K562 (cell line): Measurements from ENCODE around the gene RAB24. TPM values are rescaled to one million over a fixed set of nuclear protein-coding genes. Genes with fewer than 3 reads are reported as not detected.

Experiments used
- ATAC-seq: fragments of 200-7000 bp; cut with Tn5 transposase; 3 replicates; pipeline ENCODE4 v1.9.1; 2020; ENCODE audit warnings: moderate library complexity
- BruUV-seq: library from RNA; stranded (reverse); fragments of 400-500 nt; replicated peaks from 2 replicates; lab custom pipeline; 2021; lab: Mats Ljungman, UMichigan
- CTCF ChIA-PET: fragments of 300-600 bp; formaldehyde crosslinking; extraction: SDS; loops from one replicate; lab custom pipeline; 2021; ENCODE audit warnings: low intra/inter-chr PET ratio; lab: Yijun Ruan, JAX
- POLR2A ChIA-PET: fragments of 300-600, 350-650 bp; sonication (Branson Sonifier 250); formaldehyde crosslinking; extraction: SDS; loops from one replicate; lab custom pipeline; 2021; ENCODE audit warnings: antibody characterized with exemption, inconsistent platforms; lab: Yijun Ruan, JAX
- DNase-seq, 4 experiments: peaks; one replicate each; pipeline versions ENCODE4 v3.0.0 to v3.0.0-alpha.2; 2011 to 2018; ENCODE audit warnings: low spot score in 3 of 4, mixed read lengths in 3 of 4; ENCODE audit errors: extremely low read depth in 1 of 4
- FAIRE-seq: peaks from 2 replicates; lab custom pipeline; 2011; peaks lifted over from hg19 to GRCh38; lab: Jason Lieb, UNC
- H2AFZ ChIP-seq: 2 replicates; pipeline ENCODE4 v1.6.0; 2011; ENCODE audit warnings: low read depth, low read length, control low read depth, inconsistent platforms
- H3K27ac ChIP-seq: fragments of 200-600 bp; 3 replicates; pipeline ENCODE4 v1.8.0; 2011; ENCODE audit warnings: low read depth, mild to moderate bottlenecking, control low read depth, inconsistent platforms, low read length, moderate library complexity, mixed read lengths; ENCODE audit errors: extremely low read depth
- H3K27me3 ChIP-seq, 2 experiments: fragments of 300-600 bp in 1 of 2; 2 replicates in 1 of 2; 3 replicates in 1 of 2; pipeline versions ENCODE4 v1.6.0 to v1.8.0; 2011; ENCODE audit warnings: inconsistent platforms in 2 of 2, low read length in 2 of 2, mild to moderate bottlenecking in 1 of 2, mixed read lengths in 1 of 2, moderate library complexity in 1 of 2; ENCODE audit not compliant: control insufficient read depth in 2 of 2, insufficient read depth in 2 of 2
- H3K36me3 ChIP-seq: fragments of 300-600 bp; 3 replicates; pipeline ENCODE4 v1.8.0; 2011; ENCODE audit warnings: mild to moderate bottlenecking, low read length, inconsistent platforms; ENCODE audit not compliant: control insufficient read depth, insufficient read depth
- H3K4me1 ChIP-seq, 2 experiments: fragments of 200-600 bp in 1 of 2; replicated peaks in 1 of 2; 2 replicates in 1 of 2; 3 replicates in 1 of 2; pipeline versions ENCODE4 v1.5.1 to v1.8.0; 2011; ENCODE audit warnings: inconsistent platforms in 2 of 2, low read length in 2 of 2, mild to moderate bottlenecking in 1 of 2, mixed read lengths in 1 of 2, moderate library complexity in 1 of 2; ENCODE audit not compliant: control insufficient read depth in 2 of 2, insufficient read depth in 2 of 2
- H3K4me2 ChIP-seq: 2 replicates; pipeline ENCODE4 v1.6.1; 2011; ENCODE audit warnings: low read length, control low read depth, inconsistent platforms, mixed read lengths; ENCODE audit not compliant: insufficient read depth
- H3K4me3 ChIP-seq: fragments of 200-600 bp; sonication (generic), shearing (Covaris generic); 2 replicates; pipeline ENCODE4 v1.5.1; 2016; ENCODE audit warnings: control low read depth, inconsistent platforms
- H3K79me2 ChIP-seq: fragments of 200-600 bp; 3 replicates; pipeline ENCODE4 v1.8.0; 2011; ENCODE audit warnings: low read length, inconsistent platforms; ENCODE audit not compliant: control insufficient read depth, insufficient read depth
- H3K9ac ChIP-seq, 2 experiments: 2 replicates each; pipeline versions ENCODE4 v1.6.0 to v1.6.1; 2011; ENCODE audit warnings: low read depth in 2 of 2, low read length in 2 of 2, control low read depth in 1 of 2, inconsistent platforms in 1 of 2, mild to moderate bottlenecking in 1 of 2, mixed read lengths in 1 of 2; ENCODE audit not compliant: insufficient read depth in 1 of 2
- H3K9me1 ChIP-seq: one replicate; pipeline ENCODE4 v1.6.0; 2011; ENCODE audit warnings: inconsistent platforms, mild to moderate bottlenecking, low read length, moderate library complexity; ENCODE audit not compliant: control insufficient read depth, insufficient read depth
- H3K9me3 ChIP-seq: replicated peaks from 2 replicates; pipeline ENCODE4 v1.5.1; 2011; ENCODE audit warnings: low read depth, low read length, inconsistent platforms; ENCODE audit not compliant: control insufficient read depth, insufficient read depth
- H4K20me1 ChIP-seq: replicated peaks from 2 replicates; pipeline ENCODE4 v1.6.1; 2011; ENCODE audit warnings: low read length, inconsistent platforms, mixed read lengths; ENCODE audit not compliant: control insufficient read depth, insufficient read depth
- MEF2A ChIP-seq: IDR thresholded peaks from 2 replicates; pipeline ENCODE4 v1.6.1; 2011; ENCODE audit warnings: low read depth, mild to moderate bottlenecking, low read length, moderate library complexity; ENCODE audit not compliant: control insufficient read depth
- NR2C1 ChIP-seq, 2 experiments: fragments of 450-650 bp; IDR thresholded peaks; 2 replicates each; pipeline ENCODE4 v1.6.1; 2017; ENCODE audit warnings: mild to moderate bottlenecking in 2 of 2, antibody characterized with exemption in 1 of 2, inconsistent platforms in 1 of 2, missing compliant biosample characterization in 1 of 2, missing genetic modification characterization in 1 of 2
- RBM25 ChIP-seq: fragments of 200-400 bp; formaldehyde crosslinking; IDR thresholded peaks from 2 replicates; pipeline ENCODE4 v1.6.1; 2018; ENCODE audit warnings: low read length, low read depth, moderate library complexity; ENCODE audit not compliant: severe bottlenecking
- WGBS: fragments of 100-300 bp; shearing (Covaris generic); methylation state at CpG from one replicate; pipeline ENCODE4 v1.1.6; 2016; ENCODE audit warnings: low coverage, mixed read lengths; ENCODE audit not compliant: insufficient coverage; ENCODE audit errors: missing lambda C conversion rate; 5-methylcytosine and 5-hydroxymethylcytosine counted together
- in situ Hi-C: fragments of 300-500 bp; cut with MboI; formaldehyde crosslinking; loops from 4 replicates; pipeline ENCODE4 v1.15.0; 2018; ENCODE audit warnings: inconsistent platforms, mixed read lengths
- intact Hi-C: fragments of 100-400 bp; cut with micrococcal nuclease; formaldehyde crosslinking; loops from 2 replicates; pipeline ENCODE4 v1.14.2; 2022
- polyA plus RNA-seq, 8 experiments: library from polyadenylated mRNA; depleted of rRNA in 4 of 8; stranded (reverse) in 5 of 8; unstranded in 3 of 8; fragments of >200 nt; fragmentation: Nextera tagmentation in 2 of 8; fragmentation: Illumina TruSeq in 1 of 8; extraction: Ambion mirVana in 2 of 8; extraction: Trizol in 1 of 8; gene quantifications; 2 replicates each; pipeline versions ENCODE4 v1.2.1 to v1.2.3, GENCODE V29; 2011 to 2014; ENCODE audit warnings: inconsistent platforms in 1 of 8, missing spikeins in 1 of 8
- total RNA-seq, 7 experiments: library from RNA; depleted of rRNA in 6 of 7; stranded (reverse); fragments of >200 nt in 6 of 7; fragmentation: Illumina TruSeq in 2 of 7; extraction: Trizol in 2 of 7; gene quantifications; 2 replicates each; pipeline versions ENCODE4 v1.2.1 to v1.2.3, GENCODE V29; 2011 to 2021; ENCODE audit warnings: low replicate concordance in 1 of 7

The RAB24 gene
- total and polyA plus RNA-seq, 9 of the 15 experiments (the other 6 are each of a cell fraction or from before 2014, with no cell fraction given) = 13.9 to 107 (median 34.8) TPM

GRCh38 chr5:177313561-177314259 lies 10.2 kb upstream of the RAB24 start:
- FAIRE-seq = no peak
- Histone ChIP-seq H3K9me3 (no peaks in the 10 kb centered on the region), H3K4me3 (no peak overlapping the region), H3K79me2 (peaks cover 12% of the 10 kb centered on the region; the same call in 2 of the 3 replicates), H3K4me1 (peaks cover 23 to 64% of the 10 kb centered on the region in 2 experiments), H3K27me3 (no peaks in the 10 kb centered on the region), H4K20me1 (no peaks in the 10 kb centered on the region), H3K4me2 (no peak overlapping the region), H3K9ac (peak overlapping the region in 1 of 2 experiments; percentile 76; a peak in 1 of 4 replicates), H2AFZ (no peak overlapping the region), H3K9me1 (no peaks in the 10 kb centered on the region), H3K27ac (no peak overlapping the region), H3K36me3 (peaks cover 10% of the 10 kb centered on the region; the same call in 2 of the 3 replicates)
- intact Hi-C loops (loop anchor here (2.0 kb wide), 1 partner anchor 143 kb away; no protein-coding TSS in a partner anchor), in situ Hi-C loops (no loop called here)
- ATAC-seq = no peak
- POLR2A ChIA-PET = interaction anchor here (0.6 to 1.5 kb wide), 5 partner anchors 19 to 1844 kb away, joined by 3 to 7 read pairs (median 4); no protein-coding TSS in a partner anchor
- CTCF ChIA-PET = no interaction called here
- no TSS peak for BruUV-seq
- 83% methylated on average over 15 of the region's 15 CpGs for WGBS
- no peak for TF ChIP-seq NR2C1 (IDR thresholded peaks at IDR 0.05)
- no peak for TF ChIP-seq NR2C1 (tag; IDR thresholded peaks at IDR 0.05)
- no peak for TF ChIP-seq MEF2A
- peak; percentile 84 for TF ChIP-seq RBM25
- no peak for DNase-seq
